SK-N-SH (cell line): ENCODE measurements around the gene UBXN1. TPM values are rescaled to one million over a fixed set of nuclear protein-coding genes. Genes with fewer than 3 reads are reported as not detected.

Source experiments
- CTCF ChIA-PET: fragments of 300-600, 350-600 bp; formaldehyde crosslinking; extraction: SDS; loops from one replicate; lab custom pipeline; 2021; lab: Yijun Ruan, JAX
- POLR2A ChIA-PET: fragments of 350-600 bp; sonication (Branson Sonifier 250); formaldehyde crosslinking; extraction: SDS; loops from one replicate; lab custom pipeline; 2020; ENCODE audit warnings: antibody characterized with exemption, inconsistent platforms; lab: Yijun Ruan, JAX
- DNase-seq: peaks from one replicate; pipeline ENCODE4 v3.0.0; 2012
- H2AFZ ChIP-seq: fragments of 200-600 bp; sonication (generic); 2 replicates; pipeline ENCODE4 v1.8.1; 2016; ENCODE audit warnings: antibody characterized with exemption, mild to moderate bottlenecking, low read depth
- H3F3A ChIP-seq: fragments of 200-600 bp; sonication (generic); replicated peaks from 2 replicates; pipeline ENCODE3; 2016; ENCODE audit warnings: antibody characterized with exemption, mild to moderate bottlenecking; ENCODE audit not compliant: insufficient read depth
- H3K27ac ChIP-seq, 2 experiments: fragments of 200-500 bp in 1 of 2; fragments of 200-600 bp in 1 of 2; sonication (Bioruptor generic) in 1 of 2; sonication (generic), shearing (Covaris generic) in 1 of 2; 2 replicates each; pipeline versions ENCODE4 v1.5.1 to v1.6.1; 2014 to 2016; ENCODE audit warnings: low read depth in 2 of 2, inconsistent platforms in 1 of 2, low read length in 1 of 2, mild to moderate bottlenecking in 1 of 2, mixed read lengths in 1 of 2
- H3K27me3 ChIP-seq: fragments of 200-600 bp; sonication (generic), shearing (Covaris generic); 2 replicates; pipeline ENCODE4 v1.6.1; 2016; ENCODE audit warnings: mixed run types; ENCODE audit not compliant: insufficient read depth
- H3K36me3 ChIP-seq, 2 experiments: fragments of 200-500 bp in 1 of 2; fragments of 200-600 bp in 1 of 2; sonication (Bioruptor generic) in 1 of 2; sonication (generic) in 1 of 2; replicated peaks in 1 of 2; 2 replicates each; pipeline versions ENCODE3 to v1.5.1; 2014 to 2016; ENCODE audit warnings: low read length in 1 of 2, mild to moderate bottlenecking in 1 of 2; ENCODE audit not compliant: insufficient read depth in 2 of 2, control insufficient read depth in 1 of 2
- H3K4me1 ChIP-seq, 2 experiments: fragments of 200-500 bp in 1 of 2; fragments of 200-600 bp in 1 of 2; sonication (Bioruptor generic) in 1 of 2; sonication (generic), shearing (Covaris generic) in 1 of 2; 2 replicates each; pipeline versions ENCODE4 v1.5.1 to v1.6.1; 2014 to 2016; ENCODE audit warnings: low read depth in 1 of 2, low read length in 1 of 2, mixed run types in 1 of 2; ENCODE audit not compliant: insufficient read depth in 2 of 2, control insufficient read depth in 1 of 2
- H3K4me2 ChIP-seq: fragments of 200-600 bp; sonication (generic), shearing (Covaris generic); 2 replicates; pipeline ENCODE4 v1.6.1; 2017; ENCODE audit warnings: mixed run types
- H3K4me3 ChIP-seq, 2 experiments: fragments of 200-500 bp in 1 of 2; fragments of 200-600 bp in 1 of 2; sonication (Bioruptor generic) in 1 of 2; sonication (generic), shearing (Covaris generic) in 1 of 2; 2 replicates each; pipeline versions ENCODE4 v1.5.1 to v1.8.1; 2014 to 2016; ENCODE audit warnings: low read depth in 2 of 2, inconsistent platforms in 1 of 2, low read length in 1 of 2, mild to moderate bottlenecking in 1 of 2, mixed read lengths in 1 of 2, moderate library complexity in 1 of 2
- H3K79me2 ChIP-seq: fragments of 200-600 bp; sonication (generic); 2 replicates; pipeline ENCODE4 v1.8.1; 2017; ENCODE audit warnings: mild to moderate bottlenecking; ENCODE audit not compliant: insufficient read depth
- H3K9ac ChIP-seq: fragments of 200-600 bp; sonication (generic); 2 replicates; pipeline ENCODE4 v1.6.1; 2017; ENCODE audit warnings: mixed run types
- H3K9me2 ChIP-seq: fragments of 200-600 bp; sonication (generic); 2 replicates; pipeline ENCODE4 v1.6.1; 2017; ENCODE audit warnings: mixed run types
- H3K9me3 ChIP-seq: fragments of 200-600 bp; sonication (generic); 2 replicates; pipeline ENCODE4 v1.6.1; 2017; ENCODE audit warnings: mixed run types, mild to moderate bottlenecking, moderate library complexity
- H4K20me1 ChIP-seq: fragments of 200-600 bp; sonication (generic); 2 replicates; pipeline ENCODE4 v1.6.1; 2017; ENCODE audit warnings: mild to moderate bottlenecking, mixed run types; ENCODE audit not compliant: insufficient read depth
- CTCF ChIP-seq: fragments of 200-600 bp; sonication (generic); IDR thresholded peaks from 2 replicates; pipeline ENCODE4 v1.6.1; 2017; ENCODE audit warnings: antibody characterized with exemption, mild to moderate bottlenecking, moderate library complexity
- RAD21 ChIP-seq: IDR thresholded peaks from 2 replicates; pipeline ENCODE4 v1.6.1; 2012; ENCODE audit warnings: mild to moderate bottlenecking, low read length
- YY1 ChIP-seq: IDR thresholded peaks from 2 replicates; pipeline ENCODE4 v1.4.0; 2012; ENCODE audit warnings: low read depth, mild to moderate bottlenecking
- WGBS: methylation state at CpG from one replicate; pipeline ENCODE4 v1.1.6; 2017; ENCODE audit warnings: low lambda C conversion rate; 5-methylcytosine and 5-hydroxymethylcytosine counted together
- polyA plus RNA-seq, 3 experiments: library from polyadenylated mRNA; depleted of rRNA; stranded (reverse); fragments of >200 nt; gene quantifications; 2 replicates each; pipeline ENCODE4 v1.2.3, GENCODE V29; 2012
- small RNA-seq, 7 experiments: library from RNA; depleted of rRNA; stranded (forward); fragments of <200 nt; gene quantifications; one replicate each; pipeline ENCODE3, GENCODE V24; 2012

UBXN1 gene
- polyA plus RNA-seq, 1 of the 3 experiments (the other 2 are of a cell fraction), result 256 TPM

DNA sequence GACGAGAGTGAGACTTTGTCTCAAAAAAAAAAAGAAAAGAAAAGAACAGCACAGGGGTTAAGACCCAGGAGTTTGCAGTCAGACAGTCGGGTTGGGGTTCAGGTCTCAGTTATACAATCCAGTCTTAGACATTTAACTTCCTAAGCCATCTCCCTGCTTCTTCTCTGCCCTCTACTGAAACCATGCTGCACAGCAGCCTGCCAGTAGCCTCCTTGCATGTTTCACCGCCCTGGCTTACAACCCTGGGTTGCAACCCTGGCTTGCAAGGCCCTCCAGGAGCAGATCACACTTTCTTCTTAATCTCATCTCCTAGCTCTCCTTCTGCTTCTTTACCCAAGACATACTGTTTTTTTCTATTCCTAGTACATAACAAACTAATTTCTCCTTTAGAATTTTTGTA, 51.2 kb downstream of the UBXN1 start:
- Histone ChIP-seq H3K27me3 (no peaks in the 10 kb centered on the region), H4K20me1 (no peaks in the 10 kb centered on the region), H3K9ac (no peak overlapping the region), H3F3A (peaks cover 19% of the 10 kb centered on the region), H3K4me3 (no peak overlapping the region)
- POLR2A ChIA-PET, result no interaction called here
- no peak for TF ChIP-seq YY1
- 0 out of 2 replicates have a peak, but pooled peaks have one; percentile 19 for TF ChIP-seq RAD21
- TF ChIP-seq CTCF, result 0 out of 2 replicates have a peak, but pooled peaks have one; percentile 9
- TF ChIP-seq, all 33 proteins: peak for 2
- no peaks in the 10 kb centered on the region for H3K79me2 ChIP-seq
- no peaks in the 10 kb centered on the region for H3K4me1 ChIP-seq
- H2AFZ ChIP-seq, result no peak overlapping the region
- WGBS, result 95% methylated on average over 3 of the region's 3 CpGs
- no peak overlapping the region for H3K4me2 ChIP-seq
- no peaks in the 10 kb centered on the region for H3K9me2 ChIP-seq
- no peak for DNase-seq
- no peak overlapping the region for H3K27ac ChIP-seq
- CTCF ChIA-PET, result interaction anchor here (1.4 kb wide), 1 partner anchor 203 kb away, joined by 3 read pairs; no protein-coding TSS in a partner anchor
- no peaks in the 10 kb centered on the region for H3K9me3 ChIP-seq
- peaks cover 25 to 59% of the 10 kb centered on the region in 2 experiments for H3K36me3 ChIP-seq

Small RNAs within 50 kb of the gene (small RNA-seq; reads per million reads assigned to genes)
- 0 reads per million in 7 experiments for gene SNORA57

Other genes starting within 250 kb of the UBXN1 start
- 57.8 and 62.3 TPM in 2 replicates for gene AHNAK, start 132.3 kb downstream of the UBXN1 start, polyA plus RNA-seq (2012; rRNA removed)
- 1,853 and 2,105 TPM in 2 replicates for gene EEF1G, start 105.2 kb downstream of the UBXN1 start, polyA plus RNA-seq (2012; rRNA removed)
- gene TUT1, start 87.5 kb downstream of the UBXN1 start, polyA plus RNA-seq (2012; rRNA removed), result 27.3 and 30.0 TPM in 2 replicates
- gene MTA2, start 77.2 kb downstream of the UBXN1 start, polyA plus RNA-seq (2012; rRNA removed), result 18.4 and 20.6 TPM in 2 replicates
- gene EML3, start 66.3 kb downstream of the UBXN1 start, polyA plus RNA-seq (2012; rRNA removed), result 43.0 and 47.8 TPM in 2 replicates
- 7.3 and 7.9 TPM in 2 replicates for gene ROM1, start 65.8 kb downstream of the UBXN1 start, polyA plus RNA-seq (2012; rRNA removed)
- gene B3GAT3, start 57.1 kb downstream of the UBXN1 start, polyA plus RNA-seq (2012; rRNA removed), result 104 and 116 TPM in 2 replicates
- gene GANAB, start 32.5 kb downstream of the UBXN1 start, polyA plus RNA-seq (2012; rRNA removed), result 275 and 332 TPM in 2 replicates
- gene INTS5, start 25.8 kb downstream of the UBXN1 start, polyA plus RNA-seq (2012; rRNA removed), result 11.7 and 13.4 TPM in 2 replicates
- gene C11orf98, start 13.9 kb downstream of the UBXN1 start, polyA plus RNA-seq (2012; rRNA removed), result 90.1 and 126 TPM in 2 replicates
- gene CSKMT, start 13.8 kb downstream of the UBXN1 start, polyA plus RNA-seq (2012; rRNA removed), result 9.5 and 11.1 TPM in 2 replicates
- gene UQCC3, start 7.4 kb downstream of the UBXN1 start, polyA plus RNA-seq (2012; rRNA removed), result 22.7 and 24.8 TPM in 2 replicates
- gene LBHD1, start 6.8 kb downstream of the UBXN1 start, polyA plus RNA-seq (2012; rRNA removed), result 9.7 and 12.0 TPM in 2 replicates
- gene LRRN4CL, start 10.5 kb upstream of the UBXN1 start, polyA plus RNA-seq (2012; rRNA removed), result 0.08 and 0.10 TPM in 2 replicates
- 81.5 and 118 TPM in 2 replicates for gene BSCL2, start 28.4 kb upstream of the UBXN1 start, polyA plus RNA-seq (2012; rRNA removed)
- 0.11 and 0.16 TPM in 2 replicates for gene GNG3, start 28.6 kb upstream of the UBXN1 start, polyA plus RNA-seq (2012; rRNA removed)
- gene HNRNPUL2, start 48.4 kb upstream of the UBXN1 start, polyA plus RNA-seq (2012; rRNA removed), result 31.0 and 33.5 TPM in 2 replicates
- gene TTC9C, start 49.4 kb upstream of the UBXN1 start, polyA plus RNA-seq (2012; rRNA removed), result 31.3 and 37.5 TPM in 2 replicates
- 2.1 and 3.3 TPM in 2 replicates for gene ZBTB3, start 75.1 kb upstream of the UBXN1 start, polyA plus RNA-seq (2012; rRNA removed)
- gene POLR2G, start 82.5 kb upstream of the UBXN1 start, polyA plus RNA-seq (2012; rRNA removed), result 268 and 293 TPM in 2 replicates
- gene TAF6L, start 92.3 kb upstream of the UBXN1 start, polyA plus RNA-seq (2012; rRNA removed), result 33.6 and 34.4 TPM in 2 replicates
- 69.6 and 73.3 TPM in 2 replicates for gene TMEM179B, start 108.3 kb upstream of the UBXN1 start, polyA plus RNA-seq (2012; rRNA removed)
- gene TMEM223, start 112.9 kb upstream of the UBXN1 start, polyA plus RNA-seq (2012; rRNA removed), result 30.4 and 40.7 TPM in 2 replicates
- 47.6 and 59.7 TPM in 2 replicates for gene NXF1, start 126.4 kb upstream of the UBXN1 start, polyA plus RNA-seq (2012; rRNA removed)
- 24.2 and 27.4 TPM in 2 replicates for gene STX5, start 153.0 kb upstream of the UBXN1 start, polyA plus RNA-seq (2012; rRNA removed)
- gene TEX54, start 153.8 kb upstream of the UBXN1 start, polyA plus RNA-seq (2012; rRNA removed), result not detected in 2 replicates
- 132 TPM in 2 replicates for gene WDR74, start 160.5 kb upstream of the UBXN1 start, polyA plus RNA-seq (2012; rRNA removed)
- 212 and 308 TPM in 2 replicates for gene SLC3A2, start 201.8 kb upstream of the UBXN1 start, polyA plus RNA-seq (2012; rRNA removed)
- gene CHRM1, start 242.3 kb upstream of the UBXN1 start, polyA plus RNA-seq (2012; rRNA removed), result not detected in 2 replicates